ENCODE data around the gene HRH3.

HRH3 gene

GRCh38 chr20:62171245-62171644 is 48.8 kb downstream of the HRH3 start:
- in situ Hi-C loops (cut with HindIII; ENCODE audit: low pct_ligation_motif_present, low pct_unique_long_range_greater_than_20kb, low sequenced_read_pairs) = no loop called here
- DNase-seq = no peak

GRCh38 chr20:62170536-62170935 is 49.5 kb downstream of the HRH3 start:
- in situ Hi-C loops (cut with HindIII; ENCODE audit: low pct_ligation_motif_present, low pct_unique_long_range_greater_than_20kb, low sequenced_read_pairs) = no loop called here
- no peak for DNase-seq

DNA sequence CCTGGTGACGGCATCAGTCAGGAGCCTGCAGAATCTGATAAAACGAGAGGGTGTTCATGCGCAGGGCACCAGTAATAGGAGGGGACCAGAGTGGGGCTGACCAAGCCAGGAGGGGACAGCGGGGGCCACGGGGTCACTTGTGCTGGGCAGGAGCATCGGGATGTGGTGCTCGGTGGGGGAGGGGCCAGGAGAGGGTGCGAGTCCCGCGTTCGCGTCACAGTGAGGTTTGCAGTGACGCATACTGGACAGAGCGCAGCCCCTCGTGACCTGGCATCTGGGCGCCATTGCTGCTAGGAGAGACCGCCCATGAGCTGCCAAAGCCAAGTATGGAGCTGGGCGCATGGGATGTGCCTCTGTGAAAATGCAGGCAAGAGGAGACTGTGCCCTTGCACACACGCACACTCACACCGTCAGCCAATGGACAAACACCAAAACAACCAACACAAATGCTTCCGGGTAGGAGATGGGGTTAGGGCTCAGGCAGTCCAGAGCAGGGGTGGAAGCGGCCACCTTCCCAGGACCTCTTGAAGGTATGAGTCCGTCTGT is 51.1 kb downstream of the HRH3 start:
- in situ Hi-C loops (cut with HindIII; ENCODE audit: low pct_ligation_motif_present, low pct_unique_long_range_greater_than_20kb, low sequenced_read_pairs) = no loop called here
- no peak for DNase-seq

DNA sequence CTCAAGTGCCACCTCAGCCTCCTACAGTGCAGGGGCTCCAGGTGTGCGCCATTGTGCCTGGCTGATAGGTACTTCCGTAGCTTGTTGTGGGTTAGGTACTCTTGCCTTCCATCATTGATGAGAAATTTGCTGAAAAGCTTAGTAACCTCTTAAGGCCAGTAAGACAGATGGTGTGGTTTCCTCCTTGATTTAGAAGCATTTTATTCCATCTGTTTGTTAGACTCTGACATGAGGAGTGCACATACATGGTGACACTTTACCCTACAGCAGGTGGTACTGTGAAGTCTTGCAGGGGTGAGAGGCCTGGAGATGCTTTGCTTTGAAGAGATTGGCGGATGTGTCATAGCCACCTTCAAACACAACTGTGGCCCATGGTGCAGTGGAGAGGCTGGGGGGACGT is 52.0 kb downstream of the HRH3 start:
- no peak for DNase-seq
- in situ Hi-C loops (cut with HindIII; ENCODE audit: low pct_ligation_motif_present, low pct_unique_long_range_greater_than_20kb, low sequenced_read_pairs) = no loop called here

GRCh38 chr20:62167474-62167873 is 52.6 kb downstream of the HRH3 start:
- no peak for DNase-seq
- in situ Hi-C loops (cut with HindIII; ENCODE audit: low pct_ligation_motif_present, low pct_unique_long_range_greater_than_20kb, low sequenced_read_pairs) = no loop called here

- no peak for DNase-seq
- in situ Hi-C loops (cut with HindIII; ENCODE audit: low pct_ligation_motif_present, low pct_unique_long_range_greater_than_20kb, low sequenced_read_pairs) = no loop called here
These were observed 54.2 kb downstream of the HRH3 start for GRCh38 chr20:62165762-62166399.

All from ACHN (cell line).